Measurements from ENCODE around the gene RFX3. TPM values are rescaled to one million over a fixed set of nuclear protein-coding genes. Genes with fewer than 3 reads are reported as not detected.

Gene RFX3
- total RNA-seq, 1 experiment from 2014 or later, result 5.7 TPM

GRCh38 chr9:3251309-3251708, 274.5 kb downstream of the RFX3 start:
- CTCF ChIA-PET, result no interaction called here
- no TSS peak for BruUV-seq (replicated peaks)
- in situ Hi-C loops (cut with HindIII; ENCODE audit: low pct_unique_long_range_greater_than_20kb, low sequenced_read_pairs), result no loop called here

GRCh38 chr9:3250741-3251140, 275.1 kb downstream of the RFX3 start:
- ChIA-PET POLR2A (no interaction called here), CTCF (no interaction called here)
- Histone ChIP-seq H3K4me3 (ENCODE audit: low read depth in 2 of 2, low read length in 2 of 2) (no peak overlapping the region), H3K36me3 (ENCODE audit: control insufficient read depth, insufficient read depth, low read length) (no peaks in the 10 kb centered on the region), H3K9me3 (ENCODE audit: control insufficient read depth, insufficient read depth, low read depth, low read length) (no peaks in the 10 kb centered on the region), H3K27ac (ENCODE audit: low read length) (no peak overlapping the region), H3K4me1 (ENCODE audit: control insufficient read depth, insufficient read depth, low read length) (no peaks in the 10 kb centered on the region), H3K27me3 (ENCODE audit: control insufficient read depth, insufficient read depth, low read length) (no peaks in the 10 kb centered on the region)
- ATAC-seq (no peak), DNase-seq (ENCODE audit: low read depth, low spot score) (no peak)
- BruUV-seq (replicated peaks), result no TSS peak
- no peak for TF ChIP-seq TCF7L2 (IDR thresholded peaks at IDR 0.05; ENCODE audit: low read depth, low read length)
- TF ChIP-seq POLR2AphosphoS5 (IDR thresholded peaks at IDR 0.05; ENCODE audit: low read depth, low read length), result no peak
- TF ChIP-seq SIN3A (IDR thresholded peaks at IDR 0.05; ENCODE audit: borderline replicate concordance, insufficient read depth, low read depth, low read length), result no peak
- TF ChIP-seq, protein P1, sequence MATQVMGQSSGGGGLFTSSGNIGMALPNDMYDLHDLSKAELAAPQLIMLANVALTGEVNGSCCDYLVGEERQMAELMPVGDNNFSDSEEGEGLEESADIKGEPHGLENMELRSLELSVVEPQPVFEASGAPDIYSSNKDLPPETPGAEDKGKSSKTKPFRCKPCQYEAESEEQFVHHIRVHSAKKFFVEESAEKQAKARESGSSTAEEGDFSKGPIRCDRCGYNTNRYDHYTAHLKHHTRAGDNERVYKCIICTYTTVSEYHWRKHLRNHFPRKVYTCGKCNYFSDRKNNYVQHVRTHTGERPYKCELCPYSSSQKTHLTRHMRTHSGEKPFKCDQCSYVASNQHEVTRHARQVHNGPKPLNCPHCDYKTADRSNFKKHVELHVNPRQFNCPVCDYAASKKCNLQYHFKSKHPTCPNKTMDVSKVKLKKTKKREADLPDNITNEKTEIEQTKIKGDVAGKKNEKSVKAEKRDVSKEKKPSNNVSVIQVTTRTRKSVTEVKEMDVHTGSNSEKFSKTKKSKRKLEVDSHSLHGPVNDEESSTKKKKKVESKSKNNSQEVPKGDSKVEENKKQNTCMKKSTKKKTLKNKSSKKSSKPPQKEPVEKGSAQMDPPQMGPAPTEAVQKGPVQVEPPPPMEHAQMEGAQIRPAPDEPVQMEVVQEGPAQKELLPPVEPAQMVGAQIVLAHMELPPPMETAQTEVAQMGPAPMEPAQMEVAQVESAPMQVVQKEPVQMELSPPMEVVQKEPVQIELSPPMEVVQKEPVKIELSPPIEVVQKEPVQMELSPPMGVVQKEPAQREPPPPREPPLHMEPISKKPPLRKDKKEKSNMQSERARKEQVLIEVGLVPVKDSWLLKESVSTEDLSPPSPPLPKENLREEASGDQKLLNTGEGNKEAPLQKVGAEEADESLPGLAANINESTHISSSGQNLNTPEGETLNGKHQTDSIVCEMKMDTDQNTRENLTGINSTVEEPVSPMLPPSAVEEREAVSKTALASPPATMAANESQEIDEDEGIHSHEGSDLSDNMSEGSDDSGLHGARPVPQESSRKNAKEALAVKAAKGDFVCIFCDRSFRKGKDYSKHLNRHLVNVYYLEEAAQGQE (IDR thresholded peaks at IDR 0.05; ENCODE audit: insufficient read depth in 1 of 2, low read depth in 2 of 2, low read length in 1 of 2), result no peak
- TF ChIP-seq, protein P2, sequence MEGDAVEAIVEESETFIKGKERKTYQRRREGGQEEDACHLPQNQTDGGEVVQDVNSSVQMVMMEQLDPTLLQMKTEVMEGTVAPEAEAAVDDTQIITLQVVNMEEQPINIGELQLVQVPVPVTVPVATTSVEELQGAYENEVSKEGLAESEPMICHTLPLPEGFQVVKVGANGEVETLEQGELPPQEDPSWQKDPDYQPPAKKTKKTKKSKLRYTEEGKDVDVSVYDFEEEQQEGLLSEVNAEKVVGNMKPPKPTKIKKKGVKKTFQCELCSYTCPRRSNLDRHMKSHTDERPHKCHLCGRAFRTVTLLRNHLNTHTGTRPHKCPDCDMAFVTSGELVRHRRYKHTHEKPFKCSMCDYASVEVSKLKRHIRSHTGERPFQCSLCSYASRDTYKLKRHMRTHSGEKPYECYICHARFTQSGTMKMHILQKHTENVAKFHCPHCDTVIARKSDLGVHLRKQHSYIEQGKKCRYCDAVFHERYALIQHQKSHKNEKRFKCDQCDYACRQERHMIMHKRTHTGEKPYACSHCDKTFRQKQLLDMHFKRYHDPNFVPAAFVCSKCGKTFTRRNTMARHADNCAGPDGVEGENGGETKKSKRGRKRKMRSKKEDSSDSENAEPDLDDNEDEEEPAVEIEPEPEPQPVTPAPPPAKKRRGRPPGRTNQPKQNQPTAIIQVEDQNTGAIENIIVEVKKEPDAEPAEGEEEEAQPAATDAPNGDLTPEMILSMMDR (IDR thresholded peaks at IDR 0.05), result no peak
- intact Hi-C loops (cut with micrococcal nuclease; ENCODE audit: unreplicated experiment), result no loop called here
- in situ Hi-C loops (cut with HindIII; ENCODE audit: low pct_unique_long_range_greater_than_20kb, low sequenced_read_pairs), result no loop called here

More at GRCh38 chr9:3251309-3251708, 274.5 kb downstream of the RFX3 start:
- H3K4me1 ChIP-seq (ENCODE audit: control insufficient read depth, insufficient read depth, low read length), result no peaks in the 10 kb centered on the region
- TF ChIP-seq POLR2AphosphoS5 (IDR thresholded peaks at IDR 0.05; ENCODE audit: low read depth, low read length) (no peak), TCF7L2 (IDR thresholded peaks at IDR 0.05; ENCODE audit: low read depth, low read length) (no peak), SIN3A (IDR thresholded peaks at IDR 0.05; ENCODE audit: borderline replicate concordance, insufficient read depth, low read depth, low read length) (no peak)
- TF ChIP-seq, protein P2 (IDR thresholded peaks at IDR 0.05), result no peak
- TF ChIP-seq, protein P1 (IDR thresholded peaks at IDR 0.05; ENCODE audit: insufficient read depth in 1 of 2, low read depth in 2 of 2, low read length in 1 of 2), result no peak
- H3K27me3 ChIP-seq (ENCODE audit: control insufficient read depth, insufficient read depth, low read length), result no peaks in the 10 kb centered on the region
- H3K4me3 ChIP-seq (ENCODE audit: low read depth in 2 of 2, low read length in 2 of 2), result no peak overlapping the region
- POLR2A ChIA-PET, result no interaction called here
- ATAC-seq, result no peak
- DNase-seq (ENCODE audit: low read depth, low spot score), result no peak
- H3K36me3 ChIP-seq (ENCODE audit: control insufficient read depth, insufficient read depth, low read length), result no peaks in the 10 kb centered on the region
- H3K27ac ChIP-seq (ENCODE audit: low read length), result no peak overlapping the region
- intact Hi-C loops (cut with micrococcal nuclease; ENCODE audit: unreplicated experiment), result no loop called here
- no peaks in the 10 kb centered on the region for H3K9me3 ChIP-seq (ENCODE audit: control insufficient read depth, insufficient read depth, low read depth, low read length)

Data from Panc1 (cell line).